Ishikawa (cell line): Measurements from ENCODE around the gene NUP37.

Experiments used
- CEBPB ChIP-seq: IDR thresholded peaks from 2 replicates; pipeline ENCODE4 v1.6.1; 2012
- CREB1 ChIP-seq: IDR thresholded peaks from 2 replicates; pipeline ENCODE4 v1.6.1; 2012; ENCODE audit warnings: low read depth
- EGR1 ChIP-seq: IDR thresholded peaks from 2 replicates; pipeline ENCODE4 v1.6.1; 2012
- EP300 ChIP-seq: IDR thresholded peaks from 2 replicates; pipeline ENCODE4 v1.6.1; 2012; ENCODE audit warnings: borderline replicate concordance
- FOXM1 ChIP-seq: IDR thresholded peaks from 2 replicates; pipeline ENCODE4 v1.6.1; 2012; ENCODE audit warnings: low read depth, borderline replicate concordance
- NFIC ChIP-seq: IDR thresholded peaks from 2 replicates; pipeline ENCODE4 v1.6.1; 2012
- RAD21 ChIP-seq: IDR thresholded peaks from 2 replicates; pipeline ENCODE4 v1.6.1; 2012; ENCODE audit warnings: low read depth
- TAF1 ChIP-seq: IDR thresholded peaks from 2 replicates; pipeline ENCODE4 v1.6.1; 2012; ENCODE audit warnings: low read depth, mild to moderate bottlenecking
- TCF12 ChIP-seq: IDR thresholded peaks from 2 replicates; pipeline ENCODE4 v1.6.1; 2012; ENCODE audit warnings: low read depth
- TEAD4 ChIP-seq: IDR thresholded peaks from 2 replicates; pipeline ENCODE4 v1.6.1; 2012
- YY1 ChIP-seq: IDR thresholded peaks from 2 replicates; pipeline ENCODE4 v1.6.1; 2012; ENCODE audit warnings: low read depth
- TF ChIP-seq, protein P1 (sequence below): IDR thresholded peaks from 2 replicates; pipeline ENCODE4 v1.6.1; 2012
- TF ChIP-seq, protein P2 (sequence below): IDR thresholded peaks from 2 replicates; pipeline ENCODE4 v1.6.1; 2012; ENCODE audit warnings: low read depth, mild to moderate bottlenecking
- TF ChIP-seq, protein P3 (sequence below): IDR thresholded peaks from 2 replicates; pipeline ENCODE4 v1.6.1; 2012

DNA sequence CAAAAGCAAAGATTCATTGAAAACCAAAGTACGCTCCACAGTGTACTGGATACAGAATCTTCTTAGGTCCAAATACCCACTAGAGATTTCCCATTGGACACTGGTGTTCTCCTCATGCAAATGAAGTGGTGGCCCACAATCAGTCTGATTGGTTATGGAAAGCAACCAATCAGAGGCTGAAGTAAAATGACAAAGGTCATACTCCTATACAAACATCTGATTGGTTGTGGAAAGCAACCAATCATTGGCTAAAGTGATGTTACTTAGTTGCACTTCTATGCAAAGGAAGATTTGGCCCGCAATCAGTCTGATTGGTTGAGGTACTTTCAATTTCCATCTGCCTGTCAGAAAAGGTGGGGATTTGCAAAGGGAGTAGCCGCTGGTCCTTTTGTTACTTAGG lies 56.8 kb downstream of the NUP37 start:
- TF ChIP-seq, protein P1, sequence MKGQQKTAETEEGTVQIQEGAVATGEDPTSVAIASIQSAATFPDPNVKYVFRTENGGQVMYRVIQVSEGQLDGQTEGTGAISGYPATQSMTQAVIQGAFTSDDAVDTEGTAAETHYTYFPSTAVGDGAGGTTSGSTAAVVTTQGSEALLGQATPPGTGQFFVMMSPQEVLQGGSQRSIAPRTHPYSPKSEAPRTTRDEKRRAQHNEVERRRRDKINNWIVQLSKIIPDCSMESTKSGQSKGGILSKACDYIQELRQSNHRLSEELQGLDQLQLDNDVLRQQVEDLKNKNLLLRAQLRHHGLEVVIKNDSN = no peak
- no peak for TF ChIP-seq CEBPB
- TF ChIP-seq EP300 = no peak
- TF ChIP-seq, protein P2, sequence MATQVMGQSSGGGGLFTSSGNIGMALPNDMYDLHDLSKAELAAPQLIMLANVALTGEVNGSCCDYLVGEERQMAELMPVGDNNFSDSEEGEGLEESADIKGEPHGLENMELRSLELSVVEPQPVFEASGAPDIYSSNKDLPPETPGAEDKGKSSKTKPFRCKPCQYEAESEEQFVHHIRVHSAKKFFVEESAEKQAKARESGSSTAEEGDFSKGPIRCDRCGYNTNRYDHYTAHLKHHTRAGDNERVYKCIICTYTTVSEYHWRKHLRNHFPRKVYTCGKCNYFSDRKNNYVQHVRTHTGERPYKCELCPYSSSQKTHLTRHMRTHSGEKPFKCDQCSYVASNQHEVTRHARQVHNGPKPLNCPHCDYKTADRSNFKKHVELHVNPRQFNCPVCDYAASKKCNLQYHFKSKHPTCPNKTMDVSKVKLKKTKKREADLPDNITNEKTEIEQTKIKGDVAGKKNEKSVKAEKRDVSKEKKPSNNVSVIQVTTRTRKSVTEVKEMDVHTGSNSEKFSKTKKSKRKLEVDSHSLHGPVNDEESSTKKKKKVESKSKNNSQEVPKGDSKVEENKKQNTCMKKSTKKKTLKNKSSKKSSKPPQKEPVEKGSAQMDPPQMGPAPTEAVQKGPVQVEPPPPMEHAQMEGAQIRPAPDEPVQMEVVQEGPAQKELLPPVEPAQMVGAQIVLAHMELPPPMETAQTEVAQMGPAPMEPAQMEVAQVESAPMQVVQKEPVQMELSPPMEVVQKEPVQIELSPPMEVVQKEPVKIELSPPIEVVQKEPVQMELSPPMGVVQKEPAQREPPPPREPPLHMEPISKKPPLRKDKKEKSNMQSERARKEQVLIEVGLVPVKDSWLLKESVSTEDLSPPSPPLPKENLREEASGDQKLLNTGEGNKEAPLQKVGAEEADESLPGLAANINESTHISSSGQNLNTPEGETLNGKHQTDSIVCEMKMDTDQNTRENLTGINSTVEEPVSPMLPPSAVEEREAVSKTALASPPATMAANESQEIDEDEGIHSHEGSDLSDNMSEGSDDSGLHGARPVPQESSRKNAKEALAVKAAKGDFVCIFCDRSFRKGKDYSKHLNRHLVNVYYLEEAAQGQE = no peak
- no peak for TF ChIP-seq RAD21
- no peak for TF ChIP-seq TAF1
- no peak for TF ChIP-seq YY1
- TF ChIP-seq CREB1 = no peak
- TF ChIP-seq, protein P3, sequence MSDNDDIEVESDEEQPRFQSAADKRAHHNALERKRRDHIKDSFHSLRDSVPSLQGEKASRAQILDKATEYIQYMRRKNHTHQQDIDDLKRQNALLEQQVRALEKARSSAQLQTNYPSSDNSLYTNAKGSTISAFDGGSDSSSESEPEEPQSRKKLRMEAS = no peak
- TF ChIP-seq FOXM1 = no peak
- TF ChIP-seq TEAD4 = no peak
- TF ChIP-seq TCF12 = no peak
- TF ChIP-seq EGR1 = no peak
- TF ChIP-seq NFIC = no peak
